ENCODE data around the gene ZNF732. TPM values are rescaled to one million over a fixed set of nuclear protein-coding genes. Genes with fewer than 3 reads are reported as not detected.
"Not testable (repeated sequence)": the region's sequence is repeated elsewhere in the genome, so short reads cannot be mapped to it uniquely, and the experiment has no call there.

Gene ZNF732
- total RNA-seq, 2 experiments from 2014 or later, result not detected

DNA sequence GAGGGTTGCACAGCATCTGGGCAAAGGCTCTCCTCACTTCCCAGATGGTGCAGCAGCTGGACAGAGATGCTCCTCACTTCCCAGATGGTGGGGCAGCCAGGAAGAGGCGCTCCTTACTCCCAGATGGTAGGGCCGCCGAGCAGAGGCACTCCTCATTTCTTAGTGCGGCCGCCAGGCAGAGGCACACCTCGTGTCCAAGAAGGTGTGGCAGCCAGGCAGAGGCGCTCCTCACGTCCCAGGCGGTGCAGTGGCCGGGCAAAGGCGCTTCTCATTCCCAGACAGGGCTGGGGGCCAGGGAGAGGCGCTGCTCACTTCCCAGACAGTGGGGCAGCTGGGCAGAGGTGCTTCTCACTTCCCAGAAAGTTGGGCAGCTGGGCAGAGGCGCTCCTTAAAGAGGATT, 48.8 kb downstream of the ZNF732 start:
- POLR2A ChIA-PET, result no interaction called here
- CTCF ChIA-PET, result no interaction called here

- ChIA-PET CTCF (no interaction called here), POLR2A (no interaction called here)
Measured at GRCh38 chr4:253936-254756, 51.1 kb downstream of the ZNF732 start.

DNA sequence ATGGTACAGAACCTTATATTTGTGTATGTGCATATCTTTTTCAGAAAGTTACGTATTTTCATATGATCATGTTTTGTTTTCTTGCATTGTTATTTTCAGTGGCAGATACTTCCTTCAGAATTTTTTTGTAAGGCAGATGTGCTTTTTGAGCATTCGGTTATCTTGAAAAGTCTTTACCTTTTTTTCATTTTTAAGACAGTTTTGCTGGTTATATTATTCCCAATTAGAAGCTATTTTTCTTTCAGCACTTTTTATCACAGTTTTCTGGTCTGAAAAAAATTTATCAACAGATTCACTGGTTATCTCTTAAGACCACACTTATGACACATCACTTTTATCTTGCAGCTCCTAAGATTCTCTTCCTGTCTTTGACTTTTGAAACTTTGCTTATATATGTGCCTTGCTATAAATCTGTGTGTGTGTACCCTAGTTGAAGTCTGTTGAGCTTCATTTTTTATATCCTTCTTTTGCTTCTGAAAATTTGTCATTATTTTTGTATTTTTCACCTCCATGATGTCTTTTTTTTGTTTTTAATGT, 53.1 kb downstream of the ZNF732 start:
- ChIA-PET POLR2A (no interaction called here), CTCF (no interaction called here)

DNA sequence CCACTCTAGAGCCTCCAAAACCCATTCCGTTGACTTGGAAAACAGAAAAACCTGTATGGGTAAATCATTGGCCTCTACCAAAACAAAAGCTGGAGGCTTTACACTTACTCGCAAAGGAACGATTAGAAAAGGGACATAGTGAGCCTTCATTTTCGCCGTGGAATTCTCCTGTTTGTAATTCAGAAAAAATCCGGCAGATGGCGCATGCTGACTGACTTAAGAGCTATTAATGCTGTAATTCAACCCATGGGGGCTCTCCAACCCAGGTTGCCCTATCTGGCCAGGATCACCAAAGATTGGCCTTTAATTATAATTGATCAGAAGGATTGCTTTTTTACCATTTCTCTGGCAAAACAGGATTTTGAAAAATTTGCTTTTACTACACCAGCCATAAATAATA, 60.8 kb downstream of the ZNF732 start:
- POLR2A ChIA-PET, result no interaction called here

GRCh38 chr4:243426-243825, 61.8 kb downstream of the ZNF732 start:
- ChIA-PET POLR2A (no interaction called here), CTCF (interaction anchor here (0.8 kb wide), 1 partner anchor 175 kb away, joined by 3 read pairs; no protein-coding TSS in a partner anchor)

More for the DNA sequence above, 60.8 kb downstream of the ZNF732 start:
- CTCF ChIA-PET, result interaction anchor here (0.7 to 1.0 kb wide), 2 partner anchors 157 to 216 kb away, joined by 3 read pairs; no protein-coding TSS in a partner anchor

- ChIA-PET POLR2A (no interaction called here), CTCF (interaction anchor here (0.5 to 1.0 kb wide), 2 partner anchors 214 to 842 kb away, joined by 3 to 8 read pairs; no protein-coding TSS in a partner anchor)
Measured at GRCh38 chr4:242121-242848, 63.0 kb downstream of the ZNF732 start.

DNA sequence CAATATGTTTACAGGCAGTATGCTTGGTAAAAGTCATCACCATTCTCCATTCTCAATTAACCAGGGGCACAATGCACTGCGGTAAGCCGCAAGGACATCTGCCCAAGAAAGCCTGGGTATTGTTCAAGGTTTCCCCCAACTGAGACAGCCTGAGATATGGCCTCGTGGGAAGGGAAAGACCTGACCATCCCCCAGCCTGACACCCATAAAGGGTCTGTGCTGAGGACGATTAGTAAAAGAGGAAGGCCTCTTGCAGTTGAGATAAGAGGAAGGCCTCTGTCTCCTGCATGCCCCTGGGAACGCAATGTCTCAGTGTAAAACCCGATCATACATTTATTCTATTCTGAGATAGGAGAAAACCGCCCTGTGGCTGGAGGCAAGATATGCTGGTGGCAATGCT, 63.9 kb downstream of the ZNF732 start:
- CTCF ChIA-PET, POLR2A ChIA-PET: not testable (repeated sequence)

GRCh38 chr4:236028-236427, 69.2 kb downstream of the ZNF732 start:
- POLR2A ChIA-PET, result no interaction called here
- CTCF ChIA-PET, result no interaction called here

DNA sequence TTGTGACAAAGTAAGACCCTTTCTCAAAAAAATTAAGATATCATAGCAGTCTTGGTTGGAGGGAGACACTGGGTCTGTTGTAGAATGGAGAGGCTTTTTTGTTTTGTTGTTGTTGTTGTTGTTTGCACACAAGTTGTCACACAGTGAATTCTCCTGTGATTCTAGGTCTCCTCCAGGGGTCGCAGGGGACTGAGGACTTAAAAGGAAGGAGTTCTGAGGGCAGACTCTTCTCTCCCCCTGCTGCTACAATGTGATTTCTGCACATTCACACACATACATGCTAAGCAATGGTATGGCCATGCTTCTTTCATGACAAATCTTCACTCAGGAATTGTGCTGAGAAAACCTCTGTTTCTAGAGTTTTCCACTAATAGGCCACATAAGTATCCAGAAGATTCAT, 71.1 kb downstream of the ZNF732 start:
- POLR2A ChIA-PET, result no interaction called here
- CTCF ChIA-PET, result no interaction called here

DNA sequence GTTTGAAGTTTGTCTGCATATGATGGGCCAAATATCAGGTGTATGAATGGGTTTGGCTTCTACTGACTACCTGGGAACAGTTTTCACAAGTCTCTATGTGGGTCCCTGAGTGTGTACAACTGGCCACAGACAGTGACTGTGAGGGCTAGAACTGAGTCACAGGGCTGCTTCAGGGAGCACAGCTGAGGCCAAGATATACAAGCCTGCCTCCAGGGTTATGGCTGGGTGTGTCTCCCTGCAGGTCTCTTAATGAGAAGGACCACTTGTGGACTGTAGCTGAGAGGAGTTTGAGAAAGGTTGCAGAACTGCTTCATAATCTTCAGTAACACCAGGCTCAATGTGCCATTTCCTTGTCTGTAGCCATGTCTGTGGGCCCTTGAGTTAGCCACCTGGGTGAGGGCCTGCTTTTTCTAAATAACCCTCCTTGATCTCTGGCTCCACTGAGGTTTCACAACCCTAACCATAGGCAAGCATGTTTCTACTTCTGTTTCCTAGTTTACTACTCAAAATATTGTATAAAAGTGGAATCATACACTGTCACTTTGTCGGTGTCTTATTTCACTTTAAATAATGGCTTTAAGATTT, 81.3 kb downstream of the ZNF732 start:
- POLR2A ChIA-PET, result no interaction called here
- CTCF ChIA-PET, result no interaction called here

Other genes starting within 250 kb of the ZNF732 start
- gene ZNF718, start 181.0 kb downstream of the ZNF732 start, total RNA-seq, result 10 to 100 TPM in 1 of 2 experiments, 1 to 10 TPM in 1; 9.9 to 10.4 TPM
- gene ZNF141, start 32.3 kb upstream of the ZNF732 start, total RNA-seq, result 10 to 100 TPM; 23.0 to 23.6 TPM
- 10 to 100 TPM; 23.9 to 28.5 TPM for gene ZNF721, start 193.7 kb upstream of the ZNF732 start, total RNA-seq
- gene PIGG, start 193.7 kb upstream of the ZNF732 start, total RNA-seq, result 10 to 100 TPM; 38.4 to 42.2 TPM

All from activated CD8-positive, alpha-beta memory T cell treated with anti-CD3 and anti-CD28 coated beads for 36 hours (primary cell).